GM18951 (cell line): Measurements from ENCODE around the gene NFIA.

Experiments
- POLR2A ChIP-seq: IDR thresholded peaks from 4 replicates; pipeline ENCODE4 v1.6.1; 2011; ENCODE audit warnings: mild to moderate bottlenecking; ENCODE audit not compliant: insufficient read length, insufficient read depth; ENCODE audit errors: extremely low read depth
- in situ Hi-C: fragments of 300-500 bp; cut with MboI; formaldehyde crosslinking; loops from one replicate; pipeline ENCODE4 v1.12.0; 2022; ENCODE audit warnings: low sequenced_read_pairs, mixed read lengths, inconsistent platforms; ENCODE audit not compliant: unreplicated experiment

Gene NFIA

GRCh38 chr1:61110554-61110953 is 28.2 kb downstream of the NFIA start:
- in situ Hi-C loops, result no loop called here
- TF ChIP-seq POLR2A, result no peak

- in situ Hi-C loops, result no loop called here
Observed at GRCh38 chr1:61111084-61112004, 29.0 kb downstream of the NFIA start.

GRCh38 chr1:61114178-61114870 is 32.0 kb downstream of the NFIA start:
- in situ Hi-C loops, result no loop called here
- no peak for TF ChIP-seq POLR2A

More at GRCh38 chr1:61111084-61112004, 29.0 kb downstream of the NFIA start:
- TF ChIP-seq POLR2A, result no peak

- TF ChIP-seq POLR2A, result no peak
- in situ Hi-C loops, result no loop called here
Observed at GRCh38 chr1:61115436-61115835, 33.1 kb downstream of the NFIA start.

- in situ Hi-C loops, result no loop called here
- no peak for TF ChIP-seq POLR2A
Observed at GRCh38 chr1:61116421-61116820, 34.1 kb downstream of the NFIA start.

- in situ Hi-C loops, result no loop called here
- no peak for TF ChIP-seq POLR2A
Observed at GRCh38 chr1:61117283-61117682, 34.9 kb downstream of the NFIA start.

GRCh38 chr1:61119085-61119484 is 36.7 kb downstream of the NFIA start:
- no peak for TF ChIP-seq POLR2A
- in situ Hi-C loops, result no loop called here

- no peak for TF ChIP-seq POLR2A
- in situ Hi-C loops, result no loop called here
Observed at GRCh38 chr1:61120246-61120840, 38.0 kb downstream of the NFIA start.

GRCh38 chr1:61120998-61121397 is 38.6 kb downstream of the NFIA start:
- in situ Hi-C loops, result no loop called here
- no peak for TF ChIP-seq POLR2A

- in situ Hi-C loops, result no loop called here
- TF ChIP-seq POLR2A, result no peak
Observed at GRCh38 chr1:61121631-61122030, 39.3 kb downstream of the NFIA start.

GRCh38 chr1:61122389-61122788 is 40.0 kb downstream of the NFIA start:
- TF ChIP-seq POLR2A, result no peak
- in situ Hi-C loops, result no loop called here

GRCh38 chr1:61123326-61123725 is 41.0 kb downstream of the NFIA start:
- in situ Hi-C loops, result no loop called here
- no peak for TF ChIP-seq POLR2A

- in situ Hi-C loops, result no loop called here
- no peak for TF ChIP-seq POLR2A
Observed at GRCh38 chr1:61124078-61124477, 41.7 kb downstream of the NFIA start.
